Panc1 (cell line): ENCODE results near the gene ARMC10.

Experiments
- CTCF ChIP-seq: fragments of 450-650 bp; IDR thresholded peaks from 2 replicates; pipeline ENCODE4 v1.5.1; 2017; ENCODE audit warnings: mild to moderate bottlenecking
- POLR2AphosphoS5 ChIP-seq: IDR thresholded peaks from 2 replicates; pipeline ENCODE4 v1.6.1; 2012; ENCODE audit warnings: mild to moderate bottlenecking, low read depth, low read length, moderate library complexity
- REST ChIP-seq, 2 experiments: IDR thresholded peaks; 2 replicates each; pipeline ENCODE4 v1.6.1; 2011 to 2012; ENCODE audit warnings: low read depth in 2 of 2, control low read depth in 1 of 2, low read length in 1 of 2, mild to moderate bottlenecking in 1 of 2, moderate library complexity in 1 of 2; ENCODE audit not compliant: insufficient read depth in 1 of 2
- SIN3A ChIP-seq: IDR thresholded peaks from 2 replicates; pipeline ENCODE4 v1.6.1; 2012; ENCODE audit warnings: low read depth, mild to moderate bottlenecking, low read length, moderate library complexity, borderline replicate concordance; ENCODE audit not compliant: insufficient read depth

- TF ChIP-seq POLR2AphosphoS5: no peak
- no peak for TF ChIP-seq CTCF
- no peak for TF ChIP-seq REST (IDR thresholded peaks at IDR 0.05; ENCODE audit: insufficient read depth in 1 of 2, low read depth in 2 of 2, low read length in 1 of 2)
- no peak for TF ChIP-seq SIN3A
Observed at GRCh38 chr7:103075337-103075918, 488 bp downstream of the ARMC10 start.
